ENCODE measurements around the gene B4GALT2. TPM values are rescaled to one million over a fixed set of nuclear protein-coding genes. Genes with fewer than 3 reads are reported as not detected.

B4GALT2 gene
- total RNA-seq, 1 experiment from 2014 or later: 70.9 TPM

- Mint-ChIP-seq H3K27ac (peak overlapping the region in 1 of 3 experiments; percentile 49; a peak in 1 of 7 replicates), H3K27me3 (ENCODE audit: low read depth) (peaks cover 4% of the 10 kb centered on the region), H3K4me3 (no peak overlapping the region), H3K36me3 (ENCODE audit: insufficient read depth in 1 of 3, low read depth in 3 of 3) (peaks cover 18 to 34% (median 21%) of the 10 kb centered on the region in 3 experiments), H3K4me1 (peaks cover 31 to 32% of the 10 kb centered on the region in 2 experiments), H3K9me3 (no peaks in the 10 kb centered on the region)
- Histone ChIP-seq H3K56ac (ENCODE audit: insufficient read length, low read depth, low read length) (no peak overlapping the region), H2BK20ac (ENCODE audit: low read depth, low read length, poor library complexity, severe bottlenecking) (no peak overlapping the region), H3K79me2 (ENCODE audit: insufficient read depth, low read length) (no peaks in the 10 kb centered on the region), H2AFZ (ENCODE audit: low read length) (no peak overlapping the region), H2BK120ac (ENCODE audit: low read depth, low read length, poor library complexity, severe bottlenecking) (no peak overlapping the region), H3K9me3 (ENCODE audit: control insufficient read depth, low read depth, low read length) (no peaks in the 10 kb centered on the region), H3T11ph (ENCODE audit: low read length) (no peak overlapping the region), H3K27ac (ENCODE audit: insufficient read length, low read depth, low read length) (no peak overlapping the region), H4K5ac (ENCODE audit: insufficient read length, low read depth, low read length) (no peak overlapping the region), H3K23ac (ENCODE audit: insufficient read length, low read depth, low read length) (no peak overlapping the region), H3K27me3 (ENCODE audit: insufficient read depth, low read length) (no peaks in the 10 kb centered on the region), H2BK15ac (ENCODE audit: low read depth, low read length) (no peak overlapping the region), H2BK12ac (ENCODE audit: insufficient read length, low read depth, low read length) (no peak overlapping the region), H2AK5ac (ENCODE audit: insufficient read length, low read length) (no peak overlapping the region), H4K20me1 (ENCODE audit: control insufficient read depth, insufficient read depth, insufficient read length) (no peaks in the 10 kb centered on the region), H3K4me1 (ENCODE audit: insufficient read depth, low read length) (peaks cover 6% of the 10 kb centered on the region; the same call in 1 of the 2 replicates), H4K8ac (replicated peaks; ENCODE audit: insufficient read length, low read depth, low read length) (no peak overlapping the region), H4K91ac (ENCODE audit: insufficient read length, low read depth, low read length) (no peak overlapping the region), H3K9ac (ENCODE audit: extremely low read depth, insufficient read length, low read length) (no peak overlapping the region), H2BK5ac (ENCODE audit: insufficient read length, low read length) (no peak overlapping the region), H3K4me2 (ENCODE audit: insufficient read depth, insufficient read length, low read length) (no peak overlapping the region), H3K18ac (ENCODE audit: insufficient read length, low read depth, low read length) (no peak overlapping the region), H3K79me1 (ENCODE audit: insufficient read depth, low read depth, low read length, poor library complexity, severe bottlenecking) (no peaks in the 10 kb centered on the region), H3K14ac (ENCODE audit: insufficient read depth, low read length) (no peak overlapping the region), H3K23me2 (ENCODE audit: insufficient read length, low read depth, low read length, poor library complexity, severe bottlenecking) (peaks cover 7% of the 10 kb centered on the region), H3K4ac (ENCODE audit: low read depth, low read length) (no peak overlapping the region)
- no CpG with 5 or more reads among the region's 3 CpGs for WGBS (ENCODE audit: extremely low coverage, insufficient read length, low lambda C conversion rate)
- no peak for TF ChIP-seq CTCF (conservative IDR thresholded peaks at IDR 0.05)
- DNase-seq: no peak
These were observed 48.3 kb downstream of the B4GALT2 start for GRCh38 chr1:44027320-44027719.
